Measurements from ENCODE around the gene CCL4. TPM values are rescaled to one million over a fixed set of nuclear protein-coding genes. Genes with fewer than 3 reads are reported as not detected.

Gene CCL4
- total RNA-seq, 1 donor from 2014 or later, result not detected

GRCh38 chr17:36128411-36128978 lies 24.9 kb downstream of the CCL4 start:
- H3K9me3 Mint-ChIP-seq, result peaks cover 5% of the 10 kb centered on the region
- no peak overlapping the region for H3K4me3 Mint-ChIP-seq
- H3K27ac Mint-ChIP-seq, result no peak overlapping the region
- H3K27me3 Mint-ChIP-seq, result peaks cover 3% of the 10 kb centered on the region
- peaks cover 9% of the 10 kb centered on the region for H3K4me1 Mint-ChIP-seq (ENCODE audit: unreplicated experiment)
- DNase-seq (ENCODE audit: extremely low spot score, unreplicated experiment), result no peak
- TF ChIP-seq CTCF (conservative IDR thresholded peaks at IDR 0.05), result no peak
- no peaks in the 10 kb centered on the region for H3K36me3 Mint-ChIP-seq

- TF ChIP-seq CTCF (conservative IDR thresholded peaks at IDR 0.05), result no peak
- H3K9me3 Mint-ChIP-seq, result peaks cover 5% of the 10 kb centered on the region
- peaks cover 16% of the 10 kb centered on the region for H3K4me1 Mint-ChIP-seq (ENCODE audit: unreplicated experiment)
Measured at GRCh38 chr17:36129616-36130015, 26.0 kb downstream of the CCL4 start.

GRCh38 chr17:36130346-36130745 lies 26.7 kb downstream of the CCL4 start:
- no peak overlapping the region for H3K4me3 Mint-ChIP-seq
- H3K36me3 Mint-ChIP-seq, result no peaks in the 10 kb centered on the region
- H3K9me3 Mint-ChIP-seq, result peaks cover 5% of the 10 kb centered on the region
- no peak for TF ChIP-seq CTCF (conservative IDR thresholded peaks at IDR 0.05)
- peaks cover 16% of the 10 kb centered on the region for H3K4me1 Mint-ChIP-seq (ENCODE audit: unreplicated experiment)
- peaks cover 3% of the 10 kb centered on the region for H3K27me3 Mint-ChIP-seq
- DNase-seq (ENCODE audit: extremely low spot score, unreplicated experiment), result no peak
- no peak overlapping the region for H3K27ac Mint-ChIP-seq

More at GRCh38 chr17:36129616-36130015, 26.0 kb downstream of the CCL4 start:
- DNase-seq (ENCODE audit: extremely low spot score, unreplicated experiment), result no peak
- Mint-ChIP-seq H3K4me3 (no peak overlapping the region), H3K36me3 (no peaks in the 10 kb centered on the region), H3K27me3 (peaks cover 3% of the 10 kb centered on the region), H3K27ac (no peak overlapping the region)

GRCh38 chr17:36131421-36131820 lies 27.8 kb downstream of the CCL4 start:
- no peaks in the 10 kb centered on the region for H3K36me3 Mint-ChIP-seq
- peak; percentile 49 for TF ChIP-seq CTCF (conservative IDR thresholded peaks at IDR 0.05)
- H3K27me3 Mint-ChIP-seq, result peaks cover 3% of the 10 kb centered on the region
- no peak for DNase-seq (ENCODE audit: extremely low spot score, unreplicated experiment)
- no peak overlapping the region for H3K27ac Mint-ChIP-seq
- H3K4me3 Mint-ChIP-seq, result no peak overlapping the region
- peaks cover 16% of the 10 kb centered on the region for H3K4me1 Mint-ChIP-seq (ENCODE audit: unreplicated experiment)
- H3K9me3 Mint-ChIP-seq, result no peaks in the 10 kb centered on the region

- no peak overlapping the region for H3K27ac Mint-ChIP-seq
- no peak overlapping the region for H3K4me3 Mint-ChIP-seq
- peaks cover 3% of the 10 kb centered on the region for H3K27me3 Mint-ChIP-seq
- H3K4me1 Mint-ChIP-seq (ENCODE audit: unreplicated experiment), result peaks cover 16% of the 10 kb centered on the region
- TF ChIP-seq CTCF (conservative IDR thresholded peaks at IDR 0.05), result no peak
- DNase-seq (ENCODE audit: extremely low spot score, unreplicated experiment), result no peak
- H3K36me3 Mint-ChIP-seq, result no peaks in the 10 kb centered on the region
- H3K9me3 Mint-ChIP-seq, result no peaks in the 10 kb centered on the region
Measured at GRCh38 chr17:36131931-36132330, 28.3 kb downstream of the CCL4 start.

- Mint-ChIP-seq H3K27ac (no peak overlapping the region), H3K4me1 (ENCODE audit: unreplicated experiment) (peaks cover 16% of the 10 kb centered on the region), H3K36me3 (no peaks in the 10 kb centered on the region), H3K9me3 (no peaks in the 10 kb centered on the region), H3K4me3 (no peak overlapping the region), H3K27me3 (peaks cover 3% of the 10 kb centered on the region)
- no peak for TF ChIP-seq CTCF (conservative IDR thresholded peaks at IDR 0.05)
- no peak for DNase-seq (ENCODE audit: extremely low spot score, unreplicated experiment)
Measured at GRCh38 chr17:36132421-36132831, 28.8 kb downstream of the CCL4 start.
